ENCODE measurements around the gene KBTBD12. TPM values are rescaled to one million over a fixed set of nuclear protein-coding genes. Genes with fewer than 3 reads are reported as not detected.

The KBTBD12 gene
- total and polyA plus RNA-seq, 7 experiments from 2014 or later, result not detected

- H3K36me3 ChIP-seq (ENCODE audit: control insufficient read depth in 2 of 3, insufficient read depth in 3 of 3, low read length in 3 of 3), result no peaks in the 10 kb centered on the region
- H3K4me3 Mint-ChIP-seq, result no peak overlapping the region
- H3K27ac Mint-ChIP-seq, result no peak overlapping the region
- no peaks in the 10 kb centered on the region for H3K9me3 ChIP-seq (ENCODE audit: control insufficient read depth in 2 of 3, low read length in 3 of 3)
- H3K4me3 ChIP-seq (ENCODE audit: low read length), result no peak overlapping the region
- DNase-seq, result no peak
- H3K9me3 Mint-ChIP-seq, result no peaks in the 10 kb centered on the region
- H3K27ac ChIP-seq (ENCODE audit: low read depth, low read length), result no peak overlapping the region
- no peaks in the 10 kb centered on the region for H3K36me3 Mint-ChIP-seq
- H3K4me1 ChIP-seq (ENCODE audit: control insufficient read depth in 2 of 2, insufficient read depth in 2 of 2, low read length in 2 of 2), result no peaks in the 10 kb centered on the region
- POLR2A ChIA-PET, result interaction anchor here (0.6 kb wide), 1 partner anchor 95 kb away, joined by 3 read pairs; no protein-coding TSS in a partner anchor
- CTCF ChIA-PET, result no interaction called here
- no peaks in the 10 kb centered on the region for H3K4me1 Mint-ChIP-seq
- H3K27me3 ChIP-seq (ENCODE audit: control insufficient read depth in 2 of 2, insufficient read depth in 2 of 2, low read length in 2 of 2), result no peaks in the 10 kb centered on the region
- intact Hi-C loops (cut with micrococcal nuclease), result no loop called here
- H3K27me3 Mint-ChIP-seq, result peaks cover 9 to 45% (median 21%) of the 10 kb centered on the region in 5 donors
- ATAC-seq, result no peak
These were observed 40.7 kb downstream of the KBTBD12 start for GRCh38 chr3:127955728-127956127.

- no peaks in the 10 kb centered on the region for H3K36me3 Mint-ChIP-seq
- no peak overlapping the region for H3K27ac ChIP-seq (ENCODE audit: low read depth, low read length)
- DNase-seq (no peak), ATAC-seq (no peak)
- H3K27me3 Mint-ChIP-seq, result peaks cover 6 to 30% (median 14%) of the 10 kb centered on the region in 5 donors
- H3K4me1 Mint-ChIP-seq, result no peaks in the 10 kb centered on the region
- peak overlapping the region in 1 of 9 donors; percentile 11 for H3K27ac Mint-ChIP-seq
- no peaks in the 10 kb centered on the region for H3K36me3 ChIP-seq (ENCODE audit: control insufficient read depth in 2 of 3, insufficient read depth in 3 of 3, low read length in 3 of 3)
- no peaks in the 10 kb centered on the region for H3K27me3 ChIP-seq (ENCODE audit: control insufficient read depth in 2 of 2, insufficient read depth in 2 of 2, low read length in 2 of 2)
- no peaks in the 10 kb centered on the region for H3K4me1 ChIP-seq (ENCODE audit: control insufficient read depth in 2 of 2, insufficient read depth in 2 of 2, low read length in 2 of 2)
- H3K4me3 Mint-ChIP-seq, result no peak overlapping the region
- ChIA-PET POLR2A (no interaction called here), CTCF (no interaction called here)
- no peaks in the 10 kb centered on the region for H3K9me3 ChIP-seq (ENCODE audit: control insufficient read depth in 2 of 3, low read length in 3 of 3)
- no peak overlapping the region for H3K4me3 ChIP-seq (ENCODE audit: low read length)
- no peaks in the 10 kb centered on the region for H3K9me3 Mint-ChIP-seq
- intact Hi-C loops (cut with micrococcal nuclease), result no loop called here
These were observed 44.0 kb downstream of the KBTBD12 start for GRCh38 chr3:127959041-127959440.

DNA sequence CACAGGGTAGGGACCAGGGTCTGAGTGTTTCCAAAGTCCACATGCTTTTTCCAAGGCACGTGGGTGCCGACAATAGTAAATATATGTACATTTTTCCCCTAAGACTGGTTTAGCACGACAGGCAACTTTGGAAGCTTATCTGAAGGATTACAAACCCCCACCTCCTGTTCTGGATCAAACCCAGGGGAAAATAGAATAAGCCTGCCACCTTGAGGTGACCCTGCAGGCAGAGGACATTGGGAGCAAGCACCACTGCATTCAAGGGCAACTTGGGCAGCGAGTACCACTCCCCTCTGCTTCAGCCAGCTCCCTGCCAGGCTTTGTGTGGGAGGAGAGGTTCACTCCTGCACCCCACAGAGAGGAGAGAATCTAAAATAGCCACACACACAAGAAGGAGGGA lies 44.8 kb downstream of the KBTBD12 start:
- ATAC-seq, result no peak
- Mint-ChIP-seq H3K4me1 (no peaks in the 10 kb centered on the region), H3K27me3 (peaks cover 3 to 25% (median 9%) of the 10 kb centered on the region in 5 donors), H3K27ac (no peak overlapping the region), H3K9me3 (no peaks in the 10 kb centered on the region), H3K36me3 (no peaks in the 10 kb centered on the region), H3K4me3 (no peak overlapping the region)
- no peak for DNase-seq
- intact Hi-C loops (cut with micrococcal nuclease), result no loop called here
- no peaks in the 10 kb centered on the region for H3K36me3 ChIP-seq (ENCODE audit: control insufficient read depth in 2 of 3, insufficient read depth in 3 of 3, low read length in 3 of 3)
- POLR2A ChIA-PET, result no interaction called here
- no peaks in the 10 kb centered on the region for H3K27me3 ChIP-seq (ENCODE audit: control insufficient read depth in 2 of 2, insufficient read depth in 2 of 2, low read length in 2 of 2)
- CTCF ChIA-PET, result no interaction called here
- H3K4me1 ChIP-seq (ENCODE audit: control insufficient read depth in 2 of 2, insufficient read depth in 2 of 2, low read length in 2 of 2), result no peaks in the 10 kb centered on the region
- H3K4me3 ChIP-seq (ENCODE audit: low read length), result no peak overlapping the region
- H3K27ac ChIP-seq (ENCODE audit: low read depth, low read length), result no peak overlapping the region
- no peaks in the 10 kb centered on the region for H3K9me3 ChIP-seq (ENCODE audit: control insufficient read depth in 2 of 3, low read length in 3 of 3)

DNA sequence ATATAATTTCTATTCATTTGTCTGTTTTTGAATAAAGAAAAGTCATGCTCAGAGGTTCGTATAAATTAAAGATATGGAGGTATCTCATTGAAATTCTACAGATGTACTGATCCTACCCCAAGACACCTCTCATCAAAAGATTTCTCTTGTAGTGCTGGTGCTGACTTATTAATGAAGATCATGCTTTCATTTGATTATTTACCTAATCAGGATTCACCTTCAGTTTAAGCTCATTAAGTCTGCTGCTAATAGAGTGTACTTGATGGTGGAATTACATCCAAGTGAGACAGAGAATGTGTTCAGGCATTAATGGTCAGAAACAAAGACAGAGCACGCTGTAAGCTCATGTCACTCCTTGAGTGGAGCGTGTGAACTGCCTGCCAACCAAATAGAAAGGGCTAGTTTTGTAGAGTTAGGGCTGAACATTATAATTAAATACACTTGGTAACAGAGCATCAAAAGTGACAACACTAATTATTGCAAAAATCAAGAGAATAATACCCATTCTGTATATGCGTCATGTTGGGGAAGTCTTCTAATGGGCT lies 45.5 kb downstream of the KBTBD12 start:
- H3K9me3 Mint-ChIP-seq, result no peaks in the 10 kb centered on the region
- ChIA-PET CTCF (no interaction called here), POLR2A (no interaction called here)
- intact Hi-C loops (cut with micrococcal nuclease), result no loop called here
- Histone ChIP-seq H3K4me1 (ENCODE audit: control insufficient read depth in 2 of 2, insufficient read depth in 2 of 2, low read length in 2 of 2) (no peaks in the 10 kb centered on the region), H3K27me3 (ENCODE audit: control insufficient read depth in 2 of 2, insufficient read depth in 2 of 2, low read length in 2 of 2) (no peaks in the 10 kb centered on the region), H3K4me3 (ENCODE audit: low read length) (no peak overlapping the region), H3K9me3 (ENCODE audit: control insufficient read depth in 2 of 3, low read length in 3 of 3) (no peaks in the 10 kb centered on the region), H3K27ac (ENCODE audit: low read depth, low read length) (no peak overlapping the region), H3K36me3 (ENCODE audit: control insufficient read depth in 2 of 3, insufficient read depth in 3 of 3, low read length in 3 of 3) (no peaks in the 10 kb centered on the region)
- H3K4me3 Mint-ChIP-seq, result no peak overlapping the region
- H3K27me3 Mint-ChIP-seq, result peaks cover 2 to 20% (median 9%) of the 10 kb centered on the region in 5 donors
- DNase-seq, result no peak
- no peaks in the 10 kb centered on the region for H3K4me1 Mint-ChIP-seq
- H3K36me3 Mint-ChIP-seq, result no peaks in the 10 kb centered on the region
- no peak for ATAC-seq
- H3K27ac Mint-ChIP-seq, result no peak overlapping the region

DNA sequence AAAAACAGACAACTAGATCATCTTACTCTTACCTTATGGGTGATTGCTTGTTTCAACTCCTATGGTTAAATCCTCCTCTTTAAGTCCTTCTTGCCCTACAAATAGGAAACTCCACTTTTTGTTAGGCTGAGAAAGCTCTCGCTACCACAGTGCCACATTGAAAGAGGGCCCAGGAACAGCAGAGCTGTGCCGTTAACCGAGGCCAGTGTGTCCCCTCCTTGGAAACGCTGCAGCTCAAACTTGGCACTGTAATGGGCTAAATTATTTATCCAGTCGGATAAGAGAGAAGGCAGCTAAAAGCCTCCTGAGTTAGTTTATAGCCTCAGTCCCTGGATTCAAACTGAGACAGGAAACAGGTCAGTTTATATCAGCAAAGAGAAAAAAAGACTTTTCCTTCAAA lies 46.1 kb downstream of the KBTBD12 start:
- ATAC-seq (no peak), DNase-seq (no peak)
- H3K36me3 Mint-ChIP-seq, result no peaks in the 10 kb centered on the region
- H3K36me3 ChIP-seq (ENCODE audit: control insufficient read depth in 2 of 3, insufficient read depth in 3 of 3, low read length in 3 of 3), result no peaks in the 10 kb centered on the region
- no peaks in the 10 kb centered on the region for H3K4me1 Mint-ChIP-seq
- peaks cover 8 to 22% (median 14%) of the 10 kb centered on the region in 5 donors for H3K27me3 Mint-ChIP-seq
- H3K4me3 Mint-ChIP-seq, result no peak overlapping the region
- intact Hi-C loops (cut with micrococcal nuclease), result no loop called here
- H3K27me3 ChIP-seq (ENCODE audit: control insufficient read depth in 2 of 2, insufficient read depth in 2 of 2, low read length in 2 of 2), result no peaks in the 10 kb centered on the region
- ChIA-PET CTCF (no interaction called here), POLR2A (no interaction called here)
- H3K9me3 Mint-ChIP-seq, result no peaks in the 10 kb centered on the region
- no peak overlapping the region for H3K4me3 ChIP-seq (ENCODE audit: low read length)
- no peak overlapping the region for H3K27ac ChIP-seq (ENCODE audit: low read depth, low read length)
- H3K27ac Mint-ChIP-seq, result no peak overlapping the region
- H3K4me1 ChIP-seq (ENCODE audit: control insufficient read depth in 2 of 2, insufficient read depth in 2 of 2, low read length in 2 of 2), result no peaks in the 10 kb centered on the region
- no peaks in the 10 kb centered on the region for H3K9me3 ChIP-seq (ENCODE audit: control insufficient read depth in 2 of 3, low read length in 3 of 3)

- DNase-seq (no peak), ATAC-seq (no peak)
- H3K36me3 Mint-ChIP-seq, result no peaks in the 10 kb centered on the region
- no peaks in the 10 kb centered on the region for H3K9me3 ChIP-seq (ENCODE audit: control insufficient read depth in 2 of 3, low read length in 3 of 3)
- intact Hi-C loops (cut with micrococcal nuclease), result no loop called here
- no peak overlapping the region for H3K4me3 Mint-ChIP-seq
- no peak overlapping the region for H3K4me3 ChIP-seq (ENCODE audit: low read length)
- no peaks in the 10 kb centered on the region for H3K4me1 ChIP-seq (ENCODE audit: control insufficient read depth in 2 of 2, insufficient read depth in 2 of 2, low read length in 2 of 2)
- no peaks in the 10 kb centered on the region for H3K36me3 ChIP-seq (ENCODE audit: control insufficient read depth in 2 of 3, insufficient read depth in 3 of 3, low read length in 3 of 3)
- CTCF ChIA-PET, result no interaction called here
- POLR2A ChIA-PET, result no interaction called here
- no peaks in the 10 kb centered on the region for H3K27me3 ChIP-seq (ENCODE audit: control insufficient read depth in 2 of 2, insufficient read depth in 2 of 2, low read length in 2 of 2)
- peaks cover 13 to 25% (median 20%) of the 10 kb centered on the region in 5 donors for H3K27me3 Mint-ChIP-seq
- H3K27ac ChIP-seq (ENCODE audit: low read depth, low read length), result no peak overlapping the region
- no peak overlapping the region for H3K27ac Mint-ChIP-seq
- no peaks in the 10 kb centered on the region for H3K4me1 Mint-ChIP-seq
- H3K9me3 Mint-ChIP-seq, result no peaks in the 10 kb centered on the region
These were observed 46.9 kb downstream of the KBTBD12 start for GRCh38 chr3:127961963-127962362.

DNA sequence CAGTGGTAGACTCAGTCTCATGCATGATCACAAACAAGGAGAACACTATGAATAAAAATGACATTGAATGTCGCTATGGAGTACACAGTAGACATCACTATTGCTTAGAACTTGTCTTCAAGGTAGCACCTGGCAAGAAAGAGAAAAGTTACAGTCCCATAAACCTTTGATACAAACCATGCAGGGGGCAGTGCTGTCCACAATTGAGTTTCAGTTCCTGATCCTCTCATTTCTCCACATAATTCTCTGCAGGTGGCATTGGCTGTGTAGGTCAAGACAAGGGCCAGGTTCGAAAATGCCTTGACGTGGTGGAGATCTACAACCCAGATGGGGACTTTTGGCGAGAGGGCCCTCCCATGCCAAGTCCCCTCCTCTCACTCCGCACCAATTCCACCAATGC lies 47.9 kb downstream of the KBTBD12 start:
- no peak overlapping the region for H3K4me3 Mint-ChIP-seq
- ChIA-PET CTCF (no interaction called here), POLR2A (no interaction called here)
- Histone ChIP-seq H3K36me3 (ENCODE audit: control insufficient read depth in 2 of 3, insufficient read depth in 3 of 3, low read length in 3 of 3) (no peaks in the 10 kb centered on the region), H3K4me1 (ENCODE audit: control insufficient read depth in 2 of 2, insufficient read depth in 2 of 2, low read length in 2 of 2) (no peaks in the 10 kb centered on the region), H3K4me3 (ENCODE audit: low read length) (no peak overlapping the region), H3K27me3 (ENCODE audit: control insufficient read depth in 2 of 2, insufficient read depth in 2 of 2, low read length in 2 of 2) (no peaks in the 10 kb centered on the region), H3K9me3 (ENCODE audit: control insufficient read depth in 2 of 3, low read length in 3 of 3) (no peaks in the 10 kb centered on the region), H3K27ac (ENCODE audit: low read depth, low read length) (no peak overlapping the region)
- H3K27ac Mint-ChIP-seq, result no peak overlapping the region
- no peak for ATAC-seq
- no peaks in the 10 kb centered on the region for H3K9me3 Mint-ChIP-seq
- intact Hi-C loops (cut with micrococcal nuclease), result no loop called here
- no peaks in the 10 kb centered on the region for H3K4me1 Mint-ChIP-seq
- H3K27me3 Mint-ChIP-seq, result peaks cover 14 to 26% (median 21%) of the 10 kb centered on the region in 5 donors
- no peaks in the 10 kb centered on the region for H3K36me3 Mint-ChIP-seq
- DNase-seq, result no peak
